Ovary (tissue), 9 donors: ENCODE results near the gene SGSH. TPM values are rescaled to one million over a fixed set of nuclear protein-coding genes. Genes with fewer than 3 reads are reported as not detected.

Experiments used
- DNase-seq, 5 donors: peaks; one replicate each; pipeline ENCODE4 v3.0.0-alpha.2; 2019 to 2020
- H3K27ac ChIP-seq, 2 donors: fragments of 200-600 bp; one replicate each; pipeline versions ENCODE4 v1.5.1 to v1.8.0; 2019 to 2022
- H3K27me3 ChIP-seq: fragments of 200-600 bp; one replicate; pipeline ENCODE4 v1.8.0; 2022
- H3K36me3 ChIP-seq: fragments of 200-600 bp; sonication (generic); one replicate; pipeline ENCODE4 v1.5.1; 2019
- H3K4me1 ChIP-seq: one replicate; pipeline ENCODE4 v1.8.1; 2013; ENCODE audit warnings: mild to moderate bottlenecking, moderate library complexity; ENCODE audit not compliant: insufficient read depth
- H3K4me3 ChIP-seq: fragments of 200-600 bp; sonication (generic); one replicate; pipeline ENCODE4 v1.5.1; 2017
- H3K9me3 ChIP-seq, 2 donors: fragments of 200-600 bp in 1 of 2; sonication (generic) in 1 of 2; one replicate each; pipeline versions ENCODE4 v1.5.1 to v1.8.1; 2013 to 2019; ENCODE audit warnings: mild to moderate bottlenecking in 1 of 2, moderate library complexity in 1 of 2
- CTCF ChIP-seq, 3 donors: fragments of 450-650 bp in 2 of 3; fragments of 200-600 bp in 1 of 3; IDR thresholded peaks; one replicate each; pipeline versions ENCODE4 v1.5.1 to v1.8.0; 2016 to 2022; ENCODE audit warnings: antibody characterized with exemption in 3 of 3, mild to moderate bottlenecking in 1 of 3
- EP300 ChIP-seq: sonication (generic); formaldehyde crosslinking; IDR thresholded peaks from one replicate; pipeline ENCODE4 v1.6.1; 2017; ENCODE audit warnings: antibody characterized with exemption
- POLR2A ChIP-seq: fragments of 450-650 bp; IDR thresholded peaks from one replicate; pipeline ENCODE4 v1.6.1; 2017; ENCODE audit warnings: antibody characterized with exemption, mild to moderate bottlenecking, moderate library complexity
- WGBS, 3 donors: extraction: QIAGEN DNeasy Blood & Tissue Kit in 1 of 3; methylation state at CpG; one replicate each; pipeline versions ENCODE4 v1.1.5 to v1.1.7; 2013 to 2017; 5-methylcytosine and 5-hydroxymethylcytosine counted together
- intact Hi-C, 4 donors: fragments of 100-400 bp; cut with DNase I; formaldehyde crosslinking; loops; one replicate each; pipeline versions ENCODE4 v1.11.0 to v1.15.1; 2022 to 2023
- polyA plus RNA-seq, 2 donors: library from polyadenylated mRNA; stranded (reverse); fragments of 200-250 nt in 1 of 2; fragments of 350-450 nt in 1 of 2; fragmentation: Illumina TruSeq in 1 of 2; extraction: RNeasy Lipid Tissue Mini Kit (QIAGEN cat#74804) in 1 of 2; gene quantifications; one replicate each; pipeline ENCODE4 v1.2.3, GENCODE V29; 2013 to 2014
- total RNA-seq, 7 donors: library from RNA; depleted of rRNA in 2 of 7; stranded (reverse); fragments of >200 nt in 2 of 7; fragmentation: NEBNext Ultra II Directional in 3 of 7; extraction: Animal tissue kit (Norgen Biotek cat#: 25700) in 3 of 7; gene quantifications; one replicate each; pipeline versions ENCODE4 v1.1.0 to v1.2.4, GENCODE V29; 2016 to 2023
- donor health status: DM: no; HTN: no; CAD: no; lungs with moderate emphysema.
- donor health status: DM: no; HTN: no; CAD: no.
- donor health status: Bipolar disorder and iron deficiency.
- donor health status: DM: yes; HTN: yes; CAD: no.
- donor health status: DM: no; HTN: no; CAD: no.
- donor health status: DM: yes; HTN: yes; CAD: no.

Gene SGSH
- total and polyA plus RNA-seq, 9 donors, result 10.8 to 39.9 (median 30.4) TPM

DNA sequence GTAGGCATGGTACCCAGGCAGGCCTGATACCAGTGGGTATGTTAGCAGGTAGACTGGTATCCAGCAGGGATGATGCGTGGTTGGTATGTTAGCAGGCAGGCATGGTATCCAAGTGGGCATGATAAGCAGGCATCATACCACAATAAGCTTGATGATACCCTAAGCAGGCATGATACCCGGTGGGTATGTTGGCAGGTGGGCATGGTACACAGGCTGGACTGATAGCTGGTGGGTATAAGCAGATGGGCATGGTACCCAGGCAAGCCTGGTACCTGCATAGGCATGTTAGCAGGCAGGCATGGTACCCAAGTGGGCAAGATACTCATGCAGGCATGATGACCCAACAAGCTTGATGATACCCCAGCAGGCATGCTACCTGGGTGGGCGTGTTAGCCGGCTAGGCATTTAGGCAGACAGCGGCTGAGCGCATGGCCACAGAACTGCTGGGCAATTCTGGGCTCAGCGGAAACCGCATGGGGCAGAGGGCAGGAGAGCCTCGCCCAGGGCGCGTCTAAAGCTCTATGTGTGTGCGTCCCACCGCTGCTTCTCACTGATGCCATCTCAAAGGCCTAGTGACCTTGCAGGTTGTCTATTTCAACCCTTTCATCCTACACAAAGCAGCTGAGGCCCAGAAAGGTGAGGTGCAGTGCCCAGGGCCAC, 2.3 kb downstream of the SGSH start:
- Histone ChIP-seq H3K27ac (no peak overlapping the region), H3K36me3 (no peaks in the 10 kb centered on the region), H3K9me3 (no peaks in the 10 kb centered on the region), H3K4me3 (no peak overlapping the region), H3K27me3 (no peaks in the 10 kb centered on the region), H3K4me1 (peaks cover 10% of the 10 kb centered on the region)
- 95 to 99% (median 96%) methylated on average over 13 of the region's 13 CpGs for WGBS, 3 donors
- no peak for TF ChIP-seq EP300
- no peak for TF ChIP-seq POLR2A
- TF ChIP-seq CTCF (IDR thresholded peaks at IDR 0.05), result no peak
- no peak for DNase-seq
- intact Hi-C loops, result no loop called here

- 95 to 96% (median 96%) methylated on average over 40 of the region's 40 CpGs for WGBS, 3 donors
- no peak overlapping the region for H3K4me3 ChIP-seq
- no peaks in the 10 kb centered on the region for H3K36me3 ChIP-seq
- no peaks in the 10 kb centered on the region for H3K9me3 ChIP-seq
- TF ChIP-seq EP300 (no peak), POLR2A (no peak), CTCF (IDR thresholded peaks at IDR 0.05) (no peak)
- peak in 1 of 5 donors; percentile 21 for DNase-seq
- H3K27me3 ChIP-seq, result no peaks in the 10 kb centered on the region
- H3K27ac ChIP-seq, result no peak overlapping the region
- peaks cover 9% of the 10 kb centered on the region for H3K4me1 ChIP-seq
- intact Hi-C loops, result no loop called here
Observed at GRCh38 chr17:80216473-80217456, 3.4 kb downstream of the SGSH start.

- WGBS, 3 donors, result 88 to 95% (median 93%) methylated on average over 17 of the region's 17 CpGs
- Histone ChIP-seq H3K27me3 (no peaks in the 10 kb centered on the region), H3K36me3 (no peaks in the 10 kb centered on the region), H3K4me3 (no peak overlapping the region), H3K27ac (no peak overlapping the region), H3K9me3 (no peaks in the 10 kb centered on the region), H3K4me1 (peaks cover 4% of the 10 kb centered on the region)
- DNase-seq, result peak in 1 of 5 donors; percentile 21
- intact Hi-C loops, result no loop called here
- TF ChIP-seq EP300 (no peak), CTCF (IDR thresholded peaks at IDR 0.05) (no peak), POLR2A (no peak)
Observed at GRCh38 chr17:80214878-80215210, 5.3 kb downstream of the SGSH start.

DNA sequence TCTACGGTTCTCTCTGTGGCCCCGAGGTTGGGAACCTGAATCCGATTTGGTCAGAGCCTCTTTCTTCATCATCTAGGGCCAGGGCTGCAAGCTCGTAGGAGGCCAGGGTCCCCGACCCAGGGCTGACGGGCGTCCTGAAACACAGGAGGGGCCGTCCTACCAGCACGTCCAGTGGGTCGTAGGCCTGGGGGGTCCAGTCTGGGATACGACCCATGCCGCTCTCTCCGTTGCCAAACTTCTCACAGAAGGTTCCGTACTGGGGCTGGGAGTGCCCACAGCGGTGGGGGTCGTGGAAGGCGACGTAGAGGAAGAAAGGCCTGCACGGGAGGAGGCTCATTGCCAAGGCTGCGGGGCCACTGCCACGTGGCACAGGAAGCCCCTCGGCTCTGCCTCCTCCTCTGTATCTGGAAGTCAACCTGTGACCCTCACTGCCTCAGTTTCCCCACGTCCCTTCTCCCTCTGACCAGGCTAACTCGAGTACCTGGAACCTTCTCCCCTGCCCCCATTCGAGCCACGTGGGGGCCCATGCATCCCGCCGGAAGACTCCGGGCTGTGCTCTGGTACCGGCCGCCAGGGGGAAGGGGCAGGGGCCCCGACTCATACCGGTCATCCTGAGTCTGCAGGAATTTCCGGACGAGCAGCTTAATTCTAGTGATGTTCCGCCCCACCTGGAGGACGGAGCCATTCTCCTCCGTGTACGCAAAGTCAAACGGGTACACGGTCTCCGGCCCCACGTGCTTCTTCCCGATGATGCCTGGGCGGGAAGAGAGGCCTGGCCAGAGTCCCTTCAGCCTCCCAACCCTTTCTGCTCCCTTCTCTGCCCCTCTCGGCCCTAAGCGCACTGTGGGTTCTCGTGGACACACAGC, 5.9 kb downstream of the SGSH start:
- intact Hi-C loops, result no loop called here
- Histone ChIP-seq H3K4me3 (no peak overlapping the region), H3K36me3 (no peaks in the 10 kb centered on the region), H3K9me3 (no peaks in the 10 kb centered on the region), H3K27me3 (no peaks in the 10 kb centered on the region), H3K4me1 (peaks cover 2% of the 10 kb centered on the region), H3K27ac (no peak overlapping the region)
- TF ChIP-seq CTCF (IDR thresholded peaks at IDR 0.05) (no peak), POLR2A (no peak), EP300 (no peak)
- peak in 1 of 5 donors; percentile 16 for DNase-seq
- WGBS, 3 donors, result 91 to 94% (median 92%) methylated on average over 48 of the region's 48 CpGs
